ENCODE results near the gene ATP9B.

GRCh38 chr18:79356435-79356834 is 287.2 kb downstream of the ATP9B start:
- TF ChIP-seq, protein P1, sequence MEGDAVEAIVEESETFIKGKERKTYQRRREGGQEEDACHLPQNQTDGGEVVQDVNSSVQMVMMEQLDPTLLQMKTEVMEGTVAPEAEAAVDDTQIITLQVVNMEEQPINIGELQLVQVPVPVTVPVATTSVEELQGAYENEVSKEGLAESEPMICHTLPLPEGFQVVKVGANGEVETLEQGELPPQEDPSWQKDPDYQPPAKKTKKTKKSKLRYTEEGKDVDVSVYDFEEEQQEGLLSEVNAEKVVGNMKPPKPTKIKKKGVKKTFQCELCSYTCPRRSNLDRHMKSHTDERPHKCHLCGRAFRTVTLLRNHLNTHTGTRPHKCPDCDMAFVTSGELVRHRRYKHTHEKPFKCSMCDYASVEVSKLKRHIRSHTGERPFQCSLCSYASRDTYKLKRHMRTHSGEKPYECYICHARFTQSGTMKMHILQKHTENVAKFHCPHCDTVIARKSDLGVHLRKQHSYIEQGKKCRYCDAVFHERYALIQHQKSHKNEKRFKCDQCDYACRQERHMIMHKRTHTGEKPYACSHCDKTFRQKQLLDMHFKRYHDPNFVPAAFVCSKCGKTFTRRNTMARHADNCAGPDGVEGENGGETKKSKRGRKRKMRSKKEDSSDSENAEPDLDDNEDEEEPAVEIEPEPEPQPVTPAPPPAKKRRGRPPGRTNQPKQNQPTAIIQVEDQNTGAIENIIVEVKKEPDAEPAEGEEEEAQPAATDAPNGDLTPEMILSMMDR (IDR thresholded peaks at IDR 0.05), result no peak
- no peak for TF ChIP-seq SIN3A (IDR thresholded peaks at IDR 0.05; ENCODE audit: borderline replicate concordance, insufficient read depth, low read depth, low read length)

Data from Panc1 (cell line).